ENCODE results near the gene ITSN1.
"Not testable (repeated sequence)": the region's sequence is repeated elsewhere in the genome, so short reads cannot be mapped to it uniquely, and the experiment has no call there.

Gene ITSN1

DNA sequence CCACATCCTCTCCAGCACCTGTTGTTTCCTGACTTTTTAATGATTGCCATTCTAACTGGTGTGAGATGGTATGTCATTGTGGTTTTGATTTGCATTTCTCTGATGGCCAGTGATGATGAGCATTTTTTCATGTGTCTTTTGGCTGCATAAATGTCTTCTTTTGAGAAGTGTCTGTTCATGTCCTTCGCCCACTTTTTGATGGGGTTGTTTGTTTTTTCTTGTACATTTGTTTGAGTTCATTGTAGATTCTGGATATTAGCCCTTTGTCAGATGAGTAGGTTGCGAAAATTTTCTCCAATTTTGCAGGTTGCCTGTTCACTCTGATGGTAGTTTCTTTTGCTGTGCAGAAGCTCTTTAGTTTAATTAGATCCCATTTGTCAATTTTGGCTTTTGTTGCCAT, 283.9 kb downstream of the ITSN1 start:
- H3K27ac ChIP-seq (ENCODE audit: insufficient read depth, low read length, poor library complexity, severe bottlenecking); H3K36me3 ChIP-seq (ENCODE audit: control insufficient read depth, insufficient read depth, low read length); DNase-seq; H3K4me1 ChIP-seq (ENCODE audit: control insufficient read depth, insufficient read depth, low read length, poor library complexity, severe bottlenecking); H3K9me3 ChIP-seq (ENCODE audit: control insufficient read depth, low read length); H3K27me3 ChIP-seq (replicated peaks; ENCODE audit: control insufficient read depth, insufficient read depth, low read length, poor library complexity, severe bottlenecking); H3K4me3 ChIP-seq (ENCODE audit: insufficient read depth, low read depth, low read length, poor library complexity, severe bottlenecking): not testable (repeated sequence)

DNA sequence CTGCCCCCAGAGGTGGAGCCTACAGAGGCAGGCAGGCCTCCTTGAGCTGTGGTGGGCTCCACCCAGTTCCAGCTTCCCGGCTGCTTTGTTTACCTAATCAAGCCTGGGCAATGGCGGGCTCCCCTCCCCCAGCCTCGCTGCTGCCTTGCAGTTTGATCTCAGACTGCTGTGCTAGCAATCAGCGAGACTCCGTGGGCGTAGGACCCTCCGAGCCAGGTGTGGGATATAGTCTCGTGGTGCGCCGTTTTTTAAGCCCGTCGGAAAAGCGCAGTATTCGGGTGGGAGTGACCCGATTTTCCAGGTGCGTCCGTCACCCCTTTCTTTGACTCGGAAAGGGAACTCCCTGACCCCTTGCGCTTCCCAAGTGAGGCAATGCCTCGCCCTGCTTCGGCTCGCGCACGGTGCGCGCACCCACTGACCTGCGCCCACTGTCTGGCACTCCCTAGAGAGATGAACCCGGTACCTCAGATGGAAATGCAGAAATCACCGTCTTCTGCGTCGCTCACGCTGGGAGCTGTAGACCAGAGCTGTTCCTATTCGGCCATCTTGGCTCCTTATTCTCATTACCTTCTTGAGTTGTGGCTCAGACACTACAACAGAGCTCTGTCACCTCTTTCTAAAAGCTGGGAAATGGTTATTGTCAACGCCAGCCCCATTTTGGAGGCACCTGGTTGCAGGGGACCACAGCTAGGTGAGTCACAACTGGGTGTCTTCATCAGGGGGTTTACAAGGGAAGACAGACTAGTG, 288.9 kb downstream of the ITSN1 start:
- H3K36me3 ChIP-seq (ENCODE audit: control insufficient read depth, insufficient read depth, low read length); H3K9me3 ChIP-seq (ENCODE audit: control insufficient read depth, low read length); H3K27me3 ChIP-seq (replicated peaks; ENCODE audit: control insufficient read depth, insufficient read depth, low read length, poor library complexity, severe bottlenecking): not testable (repeated sequence)
- peak overlapping the region; percentile 95 for H3K27ac ChIP-seq (ENCODE audit: insufficient read depth, low read length, poor library complexity, severe bottlenecking)
- DNase-seq, result peak; percentile 56 to 74 (median 73)
- H3K4me3 ChIP-seq (ENCODE audit: insufficient read depth, low read depth, low read length, poor library complexity, severe bottlenecking), result peak overlapping the region; percentile 63
- peaks cover 35% of the 10 kb centered on the region for H3K4me1 ChIP-seq (ENCODE audit: control insufficient read depth, insufficient read depth, low read length, poor library complexity, severe bottlenecking)

GRCh38 chr21:33931799-33932390, 289.6 kb downstream of the ITSN1 start:
- peak in 1 of 3 donors; percentile 12 for DNase-seq
- H3K36me3 ChIP-seq (ENCODE audit: control insufficient read depth, insufficient read depth, low read length), result no peaks in the 10 kb centered on the region
- H3K27me3 ChIP-seq (replicated peaks; ENCODE audit: control insufficient read depth, insufficient read depth, low read length, poor library complexity, severe bottlenecking), result no peaks in the 10 kb centered on the region
- H3K4me3 ChIP-seq (ENCODE audit: insufficient read depth, low read depth, low read length, poor library complexity, severe bottlenecking), result peak overlapping the region; percentile 63
- H3K4me1 ChIP-seq (ENCODE audit: control insufficient read depth, insufficient read depth, low read length, poor library complexity, severe bottlenecking), result peaks cover 41% of the 10 kb centered on the region
- no peaks in the 10 kb centered on the region for H3K9me3 ChIP-seq (ENCODE audit: control insufficient read depth, low read length)
- H3K27ac ChIP-seq (ENCODE audit: insufficient read depth, low read length, poor library complexity, severe bottlenecking), result peak overlapping the region; percentile 95

- no peak for DNase-seq
- no peaks in the 10 kb centered on the region for H3K36me3 ChIP-seq (ENCODE audit: control insufficient read depth, insufficient read depth, low read length)
- H3K27me3 ChIP-seq (replicated peaks; ENCODE audit: control insufficient read depth, insufficient read depth, low read length, poor library complexity, severe bottlenecking), result no peaks in the 10 kb centered on the region
- peak overlapping the region; percentile 95 for H3K27ac ChIP-seq (ENCODE audit: insufficient read depth, low read length, poor library complexity, severe bottlenecking)
- peaks cover 50% of the 10 kb centered on the region for H3K4me1 ChIP-seq (ENCODE audit: control insufficient read depth, insufficient read depth, low read length, poor library complexity, severe bottlenecking)
- H3K4me3 ChIP-seq (ENCODE audit: insufficient read depth, low read depth, low read length, poor library complexity, severe bottlenecking), result peak overlapping the region; percentile 63
- no peaks in the 10 kb centered on the region for H3K9me3 ChIP-seq (ENCODE audit: control insufficient read depth, low read length)
These were observed 290.4 kb downstream of the ITSN1 start for GRCh38 chr21:33932731-33933130.

GRCh38 chr21:33936301-33937038, 294.2 kb downstream of the ITSN1 start:
- peak in 1 of 3 donors; percentile 58 for DNase-seq
- Histone ChIP-seq H3K4me1 (ENCODE audit: control insufficient read depth, insufficient read depth, low read length, poor library complexity, severe bottlenecking) (peaks cover 57% of the 10 kb centered on the region), H3K27me3 (replicated peaks; ENCODE audit: control insufficient read depth, insufficient read depth, low read length, poor library complexity, severe bottlenecking) (no peaks in the 10 kb centered on the region), H3K4me3 (ENCODE audit: insufficient read depth, low read depth, low read length, poor library complexity, severe bottlenecking) (peak overlapping the region; percentile 27), H3K27ac (ENCODE audit: insufficient read depth, low read length, poor library complexity, severe bottlenecking) (peak overlapping the region; percentile 95), H3K9me3 (ENCODE audit: control insufficient read depth, low read length) (no peaks in the 10 kb centered on the region), H3K36me3 (ENCODE audit: control insufficient read depth, insufficient read depth, low read length) (no peaks in the 10 kb centered on the region)

DNA sequence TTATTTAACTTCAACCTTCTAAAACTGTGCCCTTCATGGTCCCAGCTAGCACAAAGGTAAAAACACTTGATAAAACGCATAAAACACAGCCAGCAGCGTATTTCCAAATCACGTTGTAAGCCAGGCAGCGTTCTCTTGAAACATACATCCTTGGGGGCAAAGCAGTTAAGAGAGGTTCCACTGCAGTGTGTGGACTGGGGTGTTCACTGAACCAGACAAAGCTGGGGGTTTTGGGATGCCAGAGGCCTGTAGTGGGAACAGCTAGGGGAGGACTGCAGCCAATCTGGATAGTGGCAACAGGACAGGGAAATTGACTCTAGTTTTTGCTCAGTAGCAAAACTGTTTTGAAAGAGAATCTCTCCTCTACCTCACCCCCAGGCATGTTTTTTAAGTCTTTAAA, 294.8 kb downstream of the ITSN1 start:
- no peak for DNase-seq
- Histone ChIP-seq H3K36me3 (ENCODE audit: control insufficient read depth, insufficient read depth, low read length) (no peaks in the 10 kb centered on the region), H3K4me3 (ENCODE audit: insufficient read depth, low read depth, low read length, poor library complexity, severe bottlenecking) (peak overlapping the region; percentile 27), H3K9me3 (ENCODE audit: control insufficient read depth, low read length) (no peaks in the 10 kb centered on the region), H3K27me3 (replicated peaks; ENCODE audit: control insufficient read depth, insufficient read depth, low read length, poor library complexity, severe bottlenecking) (no peaks in the 10 kb centered on the region), H3K27ac (ENCODE audit: insufficient read depth, low read length, poor library complexity, severe bottlenecking) (peak overlapping the region; percentile 95), H3K4me1 (ENCODE audit: control insufficient read depth, insufficient read depth, low read length, poor library complexity, severe bottlenecking) (peaks cover 57% of the 10 kb centered on the region)

DNA sequence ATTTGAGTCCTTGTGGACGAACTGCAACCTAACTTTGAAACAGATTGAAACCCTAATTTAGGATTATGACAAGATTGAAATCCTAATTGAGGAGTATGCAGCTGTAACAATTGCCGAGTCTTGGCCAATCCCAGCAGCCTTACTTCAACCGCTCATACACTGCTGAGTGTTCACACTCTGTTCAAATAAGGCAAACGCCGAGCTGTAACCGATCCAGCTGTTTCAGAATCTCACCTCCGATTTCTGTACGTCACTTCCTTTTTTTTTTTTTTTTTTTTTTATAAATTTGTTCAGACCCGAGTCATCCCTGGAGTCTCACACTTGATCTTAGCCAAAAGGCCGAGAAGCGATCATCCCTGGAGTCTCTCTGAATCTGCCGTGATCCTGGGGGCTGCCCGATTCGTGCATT, 295.6 kb downstream of the ITSN1 start:
- H3K27ac ChIP-seq (ENCODE audit: insufficient read depth, low read length, poor library complexity, severe bottlenecking), result peak overlapping the region; percentile 95
- DNase-seq, result peak in 2 of 3 donors; percentile 16 to 50

DNA sequence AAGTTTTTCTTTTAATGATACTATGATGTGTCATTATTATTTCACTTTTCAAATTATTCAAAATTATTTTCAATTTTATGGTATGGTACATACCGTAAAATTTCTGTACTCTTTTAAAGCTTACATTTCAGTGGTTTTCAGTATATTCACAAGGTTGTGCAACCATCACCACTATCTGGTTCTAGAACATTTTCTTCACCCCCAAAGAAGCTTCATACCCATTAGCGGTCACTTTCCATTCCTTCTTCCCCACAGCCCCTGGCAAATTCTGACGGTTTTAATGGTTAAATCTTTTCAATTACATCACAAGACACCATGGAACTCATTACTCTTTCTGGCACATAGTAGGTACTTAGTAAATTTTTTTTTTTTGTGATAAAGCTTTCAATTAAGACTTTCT, 296.1 kb downstream of the ITSN1 start:
- Histone ChIP-seq H3K27ac (ENCODE audit: insufficient read depth, low read length, poor library complexity, severe bottlenecking) (peak overlapping the region; percentile 95), H3K27me3 (replicated peaks; ENCODE audit: control insufficient read depth, insufficient read depth, low read length, poor library complexity, severe bottlenecking) (no peaks in the 10 kb centered on the region), H3K9me3 (ENCODE audit: control insufficient read depth, low read length) (no peaks in the 10 kb centered on the region), H3K4me3 (ENCODE audit: insufficient read depth, low read depth, low read length, poor library complexity, severe bottlenecking) (no peak overlapping the region), H3K4me1 (ENCODE audit: control insufficient read depth, insufficient read depth, low read length, poor library complexity, severe bottlenecking) (peaks cover 47% of the 10 kb centered on the region), H3K36me3 (ENCODE audit: control insufficient read depth, insufficient read depth, low read length) (peaks cover 2% of the 10 kb centered on the region)
- DNase-seq, result no peak

More for the DNA sequence above, 295.6 kb downstream of the ITSN1 start:
- Histone ChIP-seq H3K9me3 (ENCODE audit: control insufficient read depth, low read length) (no peaks in the 10 kb centered on the region), H3K36me3 (ENCODE audit: control insufficient read depth, insufficient read depth, low read length) (no peaks in the 10 kb centered on the region), H3K27me3 (replicated peaks; ENCODE audit: control insufficient read depth, insufficient read depth, low read length, poor library complexity, severe bottlenecking) (no peaks in the 10 kb centered on the region), H3K4me3 (ENCODE audit: insufficient read depth, low read depth, low read length, poor library complexity, severe bottlenecking) (no peak overlapping the region), H3K4me1 (ENCODE audit: control insufficient read depth, insufficient read depth, low read length, poor library complexity, severe bottlenecking) (peaks cover 51% of the 10 kb centered on the region)

GRCh38 chr21:33939226-33939625, 296.9 kb downstream of the ITSN1 start:
- H3K27me3 ChIP-seq (replicated peaks; ENCODE audit: control insufficient read depth, insufficient read depth, low read length, poor library complexity, severe bottlenecking), result no peaks in the 10 kb centered on the region
- H3K4me1 ChIP-seq (ENCODE audit: control insufficient read depth, insufficient read depth, low read length, poor library complexity, severe bottlenecking), result peaks cover 39% of the 10 kb centered on the region
- no peak for DNase-seq
- H3K27ac ChIP-seq (ENCODE audit: insufficient read depth, low read length, poor library complexity, severe bottlenecking), result no peak overlapping the region
- H3K4me3 ChIP-seq (ENCODE audit: insufficient read depth, low read depth, low read length, poor library complexity, severe bottlenecking), result no peak overlapping the region
- H3K36me3 ChIP-seq (ENCODE audit: control insufficient read depth, insufficient read depth, low read length), result peaks cover 2% of the 10 kb centered on the region
- H3K9me3 ChIP-seq (ENCODE audit: control insufficient read depth, low read length), result no peaks in the 10 kb centered on the region
